ENCODE results near the gene THAP2.

- no peak for TF ChIP-seq CTCF (conservative IDR thresholded peaks at IDR 0.05; ENCODE audit: low read depth, low read length)
- TF ChIP-seq EZH2 (IDR thresholded peaks at IDR 0.05; ENCODE audit: borderline replicate concordance, low read depth, low read length, poor library complexity, severe bottlenecking), result no peak
Measured at GRCh38 chr12:71642264-71642663, 21.8 kb upstream of the THAP2 start.

Data from A673 (cell line).